HG03196 (cell line): ENCODE data around the gene VSX1.
A peak's percentile ranks its signal among the peaks of the same experiment; 100 is the strongest.

Source experiments
- ATAC-seq: cut with Tn5 transposase; IDR thresholded peaks from one replicate; pipeline ENCODE4 v1.9.1; 2021; ENCODE audit not compliant: unreplicated experiment

Gene VSX1

DNA sequence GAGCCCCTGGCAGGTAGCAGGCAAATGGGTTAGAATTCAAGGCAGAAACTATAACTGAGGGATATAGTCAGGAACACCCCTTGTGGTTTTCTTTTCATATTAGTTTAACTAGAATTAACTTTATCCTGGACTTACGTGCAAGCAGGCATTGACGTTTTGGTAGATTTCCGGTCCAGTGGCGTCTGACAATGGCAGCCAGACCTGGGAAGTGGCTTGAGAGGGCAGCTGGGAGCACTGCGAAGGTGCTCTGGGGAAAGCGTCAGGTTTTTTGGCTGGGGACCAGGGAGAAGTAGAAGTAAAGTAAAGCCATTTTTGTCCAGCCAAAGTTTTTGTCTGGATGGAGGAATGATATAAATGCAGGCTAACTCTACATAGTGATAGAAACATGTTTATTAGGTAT is 15.6 kb downstream of the VSX1 start:
- no peak for ATAC-seq

DNA sequence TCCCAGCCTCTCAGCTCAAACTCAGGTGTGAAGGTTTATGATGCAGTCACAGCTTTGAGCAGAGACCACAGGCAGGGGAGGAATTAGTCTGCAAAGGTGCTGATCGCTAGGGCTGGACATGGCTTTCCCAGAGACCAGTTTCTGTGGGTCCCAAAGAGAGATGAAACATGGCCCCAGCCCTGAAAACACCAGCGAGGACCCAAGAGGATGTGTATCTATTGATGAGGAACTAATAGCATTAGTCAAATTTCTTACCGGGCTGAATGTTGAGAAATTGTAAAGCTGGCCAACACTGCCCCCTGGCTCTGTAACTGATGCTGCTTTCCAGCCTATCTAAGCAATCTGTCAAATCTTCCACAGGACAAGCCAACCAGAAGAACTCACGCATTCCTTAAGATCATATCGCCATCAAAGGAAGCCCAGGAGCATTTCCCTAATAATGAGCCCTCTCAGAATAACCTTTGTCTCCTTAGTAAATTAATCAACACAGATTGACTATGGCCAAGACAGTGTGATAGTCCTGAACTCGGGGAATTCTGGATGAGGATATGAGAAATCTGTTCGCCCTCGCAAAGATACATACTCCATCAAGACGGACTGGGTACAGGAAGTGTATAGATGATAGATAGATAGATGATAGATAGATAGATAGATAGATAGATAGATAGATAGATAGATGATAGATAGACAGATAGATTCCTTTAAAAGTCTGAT is 16.2 kb downstream of the VSX1 start:
- ATAC-seq: peak; percentile 46

DNA sequence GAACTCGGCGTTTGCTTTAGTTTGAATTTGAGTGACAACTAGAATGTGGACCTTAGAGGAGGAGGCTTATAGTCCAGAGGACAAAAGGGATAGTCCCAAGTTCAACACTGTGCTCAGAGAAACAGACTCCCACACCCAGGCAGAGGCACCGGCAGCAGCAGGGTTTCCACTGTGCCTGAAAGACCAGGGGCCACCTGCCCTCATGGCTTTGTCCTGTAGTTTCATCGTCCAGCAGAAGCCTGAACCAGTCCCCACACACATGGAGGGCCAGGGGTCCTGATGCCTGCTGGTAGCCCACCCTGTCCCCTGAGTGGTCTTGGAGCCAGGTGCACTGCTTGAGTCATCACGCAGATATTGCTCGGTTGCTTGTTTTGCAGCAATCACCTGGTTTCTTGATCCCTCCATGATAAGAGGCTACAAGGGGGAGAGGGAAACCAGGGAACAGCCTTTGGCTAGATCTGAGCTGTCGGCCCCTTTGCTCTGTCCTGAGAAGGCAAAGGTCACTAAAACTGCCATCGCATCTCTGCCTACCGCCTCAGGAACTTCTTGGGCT is 16.8 kb downstream of the VSX1 start:
- no peak for ATAC-seq

DNA sequence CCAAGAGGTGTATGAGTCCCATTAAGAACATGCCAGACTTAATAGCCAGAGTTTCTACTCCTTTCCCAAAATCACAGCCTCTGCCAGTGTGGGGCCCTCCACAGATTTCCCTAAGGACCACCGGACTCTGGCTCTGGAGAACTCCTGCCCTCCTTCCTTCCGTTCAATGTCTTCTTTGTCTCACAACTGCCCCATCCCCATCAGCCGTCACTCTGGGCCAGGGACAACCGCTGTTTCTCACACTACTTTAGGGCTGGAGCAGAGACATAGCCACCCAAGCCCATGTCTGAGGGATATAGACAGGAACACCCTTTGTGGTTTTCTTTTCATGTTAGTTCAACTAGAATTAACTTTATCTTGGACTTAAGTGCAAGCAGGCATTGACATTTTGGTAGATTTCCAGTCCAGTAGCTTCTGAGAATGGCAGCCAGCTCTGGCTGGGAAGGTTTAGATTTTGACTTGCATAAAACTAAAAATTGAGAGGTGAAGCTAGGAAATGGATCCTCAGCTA is 17.3 kb downstream of the VSX1 start:
- no peak for ATAC-seq

DNA sequence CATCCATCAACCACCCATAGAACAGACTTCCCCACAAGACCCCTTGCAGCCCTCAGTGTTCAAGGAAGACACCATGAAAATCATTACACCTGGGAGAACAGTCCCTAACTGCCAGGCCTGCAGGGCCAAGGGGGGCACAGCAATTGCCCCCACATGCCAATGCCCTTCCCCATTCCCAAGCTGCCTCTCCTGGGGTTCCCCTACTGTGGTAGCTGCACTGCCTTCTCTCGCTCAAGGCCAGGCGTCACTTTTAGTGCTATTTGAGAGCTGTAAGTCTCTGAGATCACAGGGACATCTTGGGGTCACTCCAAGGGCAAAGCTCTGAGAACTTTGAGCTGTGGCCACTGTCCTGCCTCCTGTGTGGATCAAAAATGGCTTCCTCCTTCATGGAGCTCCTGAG is 18.0 kb downstream of the VSX1 start:
- no peak for ATAC-seq

DNA sequence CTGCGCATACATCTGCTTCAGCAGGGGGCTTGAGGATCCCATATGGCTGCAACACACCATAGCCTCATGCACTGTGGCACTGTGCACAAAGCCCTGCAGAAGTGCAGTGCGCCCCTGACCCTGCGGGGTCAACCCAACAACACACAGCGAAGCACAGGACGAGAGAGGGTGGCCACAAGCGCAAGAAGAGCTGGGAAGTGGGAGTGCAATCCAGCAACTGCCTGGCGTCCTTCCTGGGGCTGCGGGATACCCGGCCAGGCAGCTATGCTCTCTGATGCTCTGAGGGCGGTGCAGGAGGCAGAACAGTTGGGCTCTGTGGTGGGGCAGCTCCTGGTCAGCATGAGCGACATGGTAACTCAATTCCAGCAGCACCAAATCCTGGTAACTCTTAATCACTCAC is 18.4 kb downstream of the VSX1 start:
- ATAC-seq: no peak

DNA sequence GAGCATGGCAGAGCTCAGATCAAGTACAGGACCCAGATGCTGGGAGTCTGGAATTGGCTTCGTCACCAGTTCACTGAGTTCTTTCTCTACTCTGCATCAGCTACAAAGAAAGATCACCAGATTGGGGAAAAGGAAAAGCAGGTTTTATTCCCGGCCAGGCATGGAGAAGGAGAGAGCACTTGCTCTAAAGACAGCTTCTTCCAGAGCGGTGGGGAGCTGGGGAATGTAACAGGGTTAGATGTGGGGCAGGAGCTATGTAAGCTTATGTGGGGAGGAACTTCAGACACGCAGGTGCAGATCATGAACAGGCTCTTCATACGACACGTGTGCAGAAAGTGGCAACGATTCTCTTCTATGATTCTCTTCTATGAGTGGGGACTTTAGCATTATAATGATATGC is 19.1 kb downstream of the VSX1 start:
- no peak for ATAC-seq

DNA sequence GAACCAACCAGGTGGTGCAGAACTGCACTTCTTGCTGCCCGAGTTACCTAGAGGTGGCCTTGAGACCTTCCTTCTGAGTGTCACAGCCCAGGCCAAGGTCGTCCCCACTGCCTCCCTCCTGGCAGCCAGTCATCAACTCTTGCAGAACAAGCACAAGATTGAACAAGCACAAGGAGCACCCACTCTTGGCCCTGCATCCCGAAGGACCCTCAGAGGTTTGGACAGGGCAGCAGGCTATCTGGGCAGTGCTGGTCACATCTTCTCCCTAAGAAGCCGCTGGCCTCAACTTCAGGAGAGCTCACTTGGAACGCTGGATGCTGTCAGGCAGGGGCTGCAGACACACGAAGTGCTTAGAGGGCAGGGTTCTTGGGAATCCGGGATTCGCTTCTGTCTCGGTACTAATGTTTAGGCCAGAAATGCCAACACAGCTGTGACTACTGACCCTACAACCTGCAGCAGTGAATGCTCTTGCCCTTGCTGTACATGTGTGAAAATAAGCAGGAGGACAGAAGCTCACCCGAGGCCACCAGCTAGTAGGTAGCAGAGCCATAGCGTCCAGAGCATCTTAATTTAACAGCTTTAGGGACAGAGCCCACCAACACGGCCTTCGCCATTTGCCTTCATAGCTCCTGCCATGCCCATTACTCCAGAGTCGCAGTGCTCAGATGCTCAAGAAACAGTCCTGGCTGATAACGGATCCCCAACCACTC is 20.0 kb downstream of the VSX1 start:
- ATAC-seq: no peak

DNA sequence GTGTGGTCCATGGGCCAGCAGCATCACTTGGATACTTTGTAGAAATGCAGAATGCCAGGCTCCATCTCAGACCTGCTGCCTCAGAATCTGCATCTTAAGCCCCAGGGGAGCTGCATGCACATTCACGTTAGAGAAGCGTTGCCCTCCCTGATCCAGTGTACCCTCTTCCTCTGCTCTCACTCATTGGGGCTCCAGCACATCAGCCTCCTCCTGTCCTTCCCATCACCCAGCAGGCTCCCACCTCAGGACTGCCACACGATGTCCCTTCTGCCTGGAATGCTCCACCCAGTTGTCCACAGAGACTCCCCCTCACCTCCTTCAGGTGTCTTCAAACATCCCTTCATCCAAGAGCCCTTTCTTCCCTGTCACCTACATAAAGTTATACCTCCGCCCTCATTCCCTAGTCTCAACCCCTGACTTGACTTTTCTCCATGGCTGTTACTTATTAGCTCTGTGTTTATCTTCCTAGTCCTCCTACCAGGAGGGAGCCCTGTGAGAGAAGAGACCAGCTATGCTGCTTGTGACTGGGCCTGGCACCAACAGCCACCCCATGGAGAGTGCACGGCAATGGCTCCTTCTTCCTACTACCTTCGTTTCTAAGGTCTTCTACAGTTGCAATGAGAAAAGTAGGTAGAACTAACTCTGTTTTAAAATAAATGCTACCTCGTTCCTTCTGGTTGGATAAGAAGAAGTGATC is 20.7 kb downstream of the VSX1 start:
- ATAC-seq: no peak

DNA sequence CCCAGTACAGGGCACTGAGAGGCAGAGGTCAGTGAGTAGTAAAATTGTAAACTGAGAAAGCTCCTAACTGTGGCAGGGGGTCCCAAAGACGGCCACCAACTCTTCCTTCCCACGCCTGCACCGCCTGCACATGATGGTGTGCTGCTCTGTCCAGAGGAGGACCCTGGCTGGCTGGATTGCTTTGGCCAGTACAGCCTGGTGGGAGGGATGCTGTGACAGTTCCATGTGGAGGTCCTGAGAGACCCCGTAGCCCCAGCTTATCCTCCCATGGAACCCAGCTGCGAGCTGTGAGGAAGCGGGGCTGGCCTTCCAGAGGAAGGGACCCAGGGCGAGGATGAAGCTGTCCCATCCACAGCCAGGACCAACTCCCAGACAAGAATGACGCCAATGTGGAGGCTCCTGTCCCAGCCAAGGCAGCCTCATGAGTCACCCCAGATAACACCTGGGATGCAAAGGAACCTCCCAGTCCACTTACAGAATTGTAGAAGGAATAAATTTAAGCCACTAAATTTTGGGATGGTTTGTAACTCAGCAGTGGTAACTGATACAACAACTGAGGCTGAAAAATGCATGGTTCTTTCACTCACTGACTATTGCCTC is 22.0 kb downstream of the VSX1 start:
- no peak for ATAC-seq

DNA sequence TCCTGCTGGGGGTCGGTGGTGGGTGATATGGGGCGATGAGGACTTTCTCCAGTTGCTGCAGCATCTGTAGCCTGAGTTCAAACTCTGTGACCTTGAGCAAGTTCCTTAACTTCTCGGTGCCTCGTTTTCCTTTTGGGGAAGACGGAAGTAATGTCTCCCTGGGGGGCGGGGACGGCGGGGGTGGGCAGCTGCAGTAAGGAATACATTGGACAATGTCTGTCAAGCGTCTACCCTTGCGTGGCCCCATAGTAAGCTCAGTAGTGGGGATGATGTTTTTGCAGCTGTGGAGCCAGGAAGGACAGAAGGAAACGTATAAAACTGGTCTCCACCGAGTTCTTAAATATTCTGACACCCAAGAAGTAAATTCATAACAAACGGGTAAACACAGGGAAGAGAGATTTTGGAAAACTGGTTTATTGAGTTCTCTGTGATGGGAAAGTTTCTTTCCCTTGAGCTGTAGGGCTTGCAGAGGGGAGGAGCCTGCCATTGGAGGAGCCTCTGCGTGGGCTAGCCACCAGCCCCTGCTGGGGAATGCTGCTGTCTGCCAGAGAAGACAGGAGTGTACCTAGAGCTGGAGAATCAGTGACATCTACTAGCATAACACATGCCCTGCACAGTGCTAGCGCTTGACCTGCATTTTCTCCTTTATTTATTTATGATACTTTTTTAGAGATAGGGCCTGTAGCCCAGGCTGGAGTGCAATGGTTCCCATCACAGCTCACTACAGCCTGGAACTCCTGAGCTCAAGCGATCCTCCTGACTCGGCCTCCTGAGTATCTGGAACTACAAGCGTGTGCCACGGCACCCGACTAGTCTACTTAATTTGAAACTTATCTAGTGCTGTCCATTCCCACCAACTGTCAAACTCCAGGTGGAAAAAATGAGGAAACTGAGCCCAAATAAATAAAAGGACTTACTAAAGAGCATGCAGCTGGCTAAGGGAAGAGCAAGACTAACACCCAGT is 22.8 kb downstream of the VSX1 start:
- no peak for ATAC-seq

DNA sequence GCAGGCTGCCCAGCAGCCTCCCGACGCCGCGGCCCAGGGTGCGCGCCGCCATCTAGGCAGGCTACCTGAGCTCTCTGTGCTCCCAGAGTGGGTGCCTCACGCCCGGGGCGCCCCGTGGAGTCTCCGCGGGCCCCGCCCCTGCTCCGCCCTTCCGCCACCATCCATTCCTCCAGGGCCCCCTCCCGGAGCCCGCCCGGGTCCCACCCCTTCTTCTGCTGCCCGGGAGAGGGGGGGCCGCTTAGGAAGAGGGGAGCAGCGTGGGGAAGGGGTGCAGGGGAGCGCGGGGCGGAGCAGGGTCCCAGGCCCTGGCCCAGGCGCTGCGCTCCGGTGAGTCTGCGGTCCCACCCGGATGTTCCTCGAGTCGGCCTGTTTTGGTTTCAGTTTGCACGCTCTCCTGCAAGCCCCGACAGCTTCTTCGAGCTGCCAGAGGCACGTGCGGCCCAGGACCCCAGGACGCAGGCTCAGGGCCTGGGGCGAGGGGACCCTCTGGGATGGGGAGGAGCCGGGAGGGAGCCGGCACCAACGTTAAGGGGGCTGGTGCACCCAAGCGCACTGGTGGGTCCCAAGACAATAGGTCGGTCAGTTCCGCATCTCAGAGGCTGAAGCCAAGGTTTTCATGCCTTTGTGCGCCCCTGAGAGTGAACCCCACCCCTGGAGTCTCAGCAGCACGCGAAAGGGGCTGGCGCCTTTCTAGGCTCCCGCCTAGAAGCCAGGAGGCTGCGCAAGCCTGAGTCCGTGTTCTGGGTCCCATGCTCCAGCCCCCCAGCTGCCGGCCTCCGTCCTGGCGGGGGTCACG is 23.7 kb downstream of the VSX1 start, which contains the start of gene ACSS1:
Gene ACSS1 (minus strand): TSS at position 89 of the 796 bp plus-strand sequence. CDS start 37 bp downstream, at position 52.
- ATAC-seq: peak; percentile 57

DNA sequence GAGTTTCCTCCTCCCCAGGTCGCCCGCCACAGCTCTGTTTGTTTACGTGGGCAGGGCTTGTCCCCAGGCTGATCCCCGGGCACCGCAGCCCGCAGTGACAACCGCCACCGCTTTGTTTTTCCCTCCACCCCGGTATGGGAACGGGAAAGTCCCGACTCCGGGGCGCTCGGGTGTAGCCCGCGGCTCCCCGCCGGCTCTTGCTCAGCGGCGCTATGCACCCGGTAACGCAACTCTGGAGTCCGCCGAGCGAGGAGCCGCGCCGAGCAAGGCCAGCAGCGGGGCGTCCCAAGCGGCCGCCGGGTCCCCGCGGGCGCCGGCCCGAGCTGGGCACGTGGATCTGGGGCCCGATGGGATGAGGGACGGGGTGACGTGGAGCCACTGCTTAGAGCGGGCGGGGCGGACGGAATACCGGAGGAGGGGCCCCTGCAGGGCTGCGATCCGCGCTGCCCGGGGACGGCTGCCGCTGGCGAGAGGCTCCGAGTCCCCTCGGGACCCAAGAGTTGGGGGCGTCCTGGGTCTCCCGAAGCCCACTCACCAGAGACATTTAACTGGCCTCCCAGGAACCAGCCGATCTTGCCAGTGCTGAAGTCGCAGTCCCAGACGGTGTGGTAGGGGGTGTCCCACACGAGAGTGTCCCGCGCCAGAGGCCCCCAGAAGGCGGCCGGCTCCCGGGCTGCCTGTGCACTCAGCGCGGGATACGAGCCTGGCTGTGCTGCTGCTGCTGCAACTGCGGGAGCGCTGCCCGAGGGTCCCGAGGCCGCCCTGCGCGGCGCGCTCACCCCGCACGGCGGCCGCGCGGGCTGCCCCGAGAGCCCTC is 24.5 kb downstream of the VSX1 start:
- ATAC-seq: peak; percentile 34

DNA sequence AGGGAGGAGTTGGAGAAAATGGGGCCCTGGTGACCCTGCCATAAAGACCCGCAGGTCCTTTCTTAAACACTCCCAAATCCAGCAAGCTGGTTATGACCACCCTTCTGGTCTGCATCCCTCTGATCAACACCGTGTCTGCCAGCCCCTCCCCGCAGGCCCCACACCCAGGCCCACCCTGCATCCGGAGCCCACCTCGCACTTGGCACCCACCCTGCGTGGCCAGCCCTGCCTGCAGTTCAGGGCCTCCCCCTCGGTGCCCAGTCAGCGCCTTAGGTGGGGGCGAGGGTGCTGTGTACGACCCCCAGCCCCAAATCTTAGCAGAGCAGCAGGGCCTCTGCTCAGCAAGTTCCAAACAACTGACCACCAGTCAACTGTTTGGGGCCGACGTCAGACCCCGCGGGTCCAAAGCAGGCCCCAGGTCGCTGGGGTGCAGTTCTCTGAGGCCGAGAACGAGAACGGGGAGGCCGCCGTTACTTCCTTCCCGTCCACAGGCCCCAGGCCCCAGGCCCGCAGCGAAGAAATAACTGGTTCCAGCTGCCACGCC is 25.2 kb downstream of the VSX1 start:
- ATAC-seq: no peak

DNA sequence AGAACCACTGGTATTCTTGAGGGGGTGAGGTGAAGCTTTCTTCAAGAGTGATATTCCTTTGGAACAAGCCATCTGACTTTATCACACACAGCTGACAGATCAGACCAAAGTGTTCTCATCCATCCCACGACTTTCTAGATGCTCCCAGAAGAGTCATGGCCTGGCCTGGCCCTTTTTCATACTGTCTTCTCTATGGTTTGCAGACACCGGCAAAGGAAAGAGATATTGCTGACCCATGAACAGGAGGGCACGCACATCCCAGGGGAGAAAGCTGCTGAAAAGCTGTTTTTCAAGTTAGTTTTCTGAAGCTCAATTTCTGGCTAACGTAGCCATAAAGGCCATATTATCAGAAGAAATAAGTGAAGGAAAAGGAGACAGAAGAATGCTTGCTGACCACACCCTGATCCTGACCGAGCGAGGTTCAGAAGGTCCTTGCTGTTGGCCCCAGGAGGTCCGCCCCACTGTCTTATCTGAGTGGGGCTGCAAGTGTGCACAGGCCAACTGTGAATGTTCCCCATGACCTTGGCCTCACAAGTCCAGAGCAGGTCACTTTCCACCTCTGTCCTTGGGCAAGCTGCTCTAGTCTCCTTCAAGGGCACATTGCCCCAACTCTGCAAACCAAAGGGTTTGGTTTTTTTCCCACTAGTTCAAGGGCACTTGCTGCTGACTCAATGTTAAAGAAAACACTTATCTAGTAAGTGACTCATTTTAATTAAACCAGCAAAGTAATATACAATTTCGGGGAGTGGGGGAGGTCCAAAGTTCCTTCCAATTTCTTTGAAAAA is 26.0 kb downstream of the VSX1 start:
- no peak for ATAC-seq

DNA sequence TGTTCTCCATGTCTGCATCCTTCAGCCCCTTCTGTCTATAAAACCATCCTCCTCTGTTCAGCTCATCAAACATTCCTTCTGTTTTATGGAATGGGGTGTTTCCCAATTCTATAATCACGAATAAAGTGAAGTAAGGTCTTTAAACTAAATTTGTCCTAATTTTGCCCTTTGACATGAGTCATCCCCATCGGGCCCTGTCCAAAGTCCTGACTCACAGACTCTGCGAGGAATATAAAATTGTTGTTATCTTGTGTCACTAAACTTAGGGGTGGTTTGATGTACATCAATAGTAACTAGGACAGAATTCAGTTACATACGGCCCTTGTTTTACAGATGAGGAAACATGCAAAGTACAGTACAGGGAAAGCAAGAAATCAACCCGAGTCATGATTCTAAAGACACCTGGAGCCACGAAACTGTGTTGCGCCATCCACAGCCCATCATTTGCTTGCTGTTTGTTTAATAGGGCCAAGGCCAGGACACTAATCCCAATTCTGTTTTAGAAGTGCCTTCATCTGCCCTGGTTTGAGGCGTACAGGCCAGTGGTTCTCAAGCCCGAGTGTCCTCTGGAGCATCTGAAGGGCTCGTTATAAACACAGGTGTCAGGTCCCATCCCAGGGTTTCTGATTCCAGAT is 26.8 kb downstream of the VSX1 start:
- no peak for ATAC-seq
